Activated CD4-positive, alpha-beta T cell treated with anti-CD3 and anti-CD28 coated beads, Interleukin-2, amount 50 U/mL, for 48 hours (primary cell): ENCODE measurements around the gene MAGI3.

Experiments used
- DNase-seq, 2 experiments: peaks; one replicate each; pipeline ENCODE4 v3.0.0-alpha.2; 2020

MAGI3 gene

DNA sequence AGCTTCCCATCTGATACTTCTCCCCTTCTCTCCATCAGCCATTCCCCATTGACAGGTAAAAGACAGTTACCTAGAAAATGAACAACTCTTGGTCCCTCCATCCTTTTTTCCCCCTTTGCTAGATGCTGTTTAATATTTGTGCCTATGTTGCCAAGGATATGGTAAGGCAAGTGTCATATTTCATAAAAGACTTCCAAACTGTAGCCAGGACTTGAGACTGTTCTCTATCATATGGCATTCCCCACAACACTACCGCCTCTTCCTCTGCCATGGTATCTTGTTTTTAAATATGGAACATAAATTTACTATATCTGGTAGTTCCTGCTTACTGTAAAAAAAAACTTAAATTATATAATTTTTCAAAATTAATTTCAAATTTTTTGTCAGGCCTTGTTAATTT, 271.8 kb downstream of the MAGI3 start:
- DNase-seq, result no peak

DNA sequence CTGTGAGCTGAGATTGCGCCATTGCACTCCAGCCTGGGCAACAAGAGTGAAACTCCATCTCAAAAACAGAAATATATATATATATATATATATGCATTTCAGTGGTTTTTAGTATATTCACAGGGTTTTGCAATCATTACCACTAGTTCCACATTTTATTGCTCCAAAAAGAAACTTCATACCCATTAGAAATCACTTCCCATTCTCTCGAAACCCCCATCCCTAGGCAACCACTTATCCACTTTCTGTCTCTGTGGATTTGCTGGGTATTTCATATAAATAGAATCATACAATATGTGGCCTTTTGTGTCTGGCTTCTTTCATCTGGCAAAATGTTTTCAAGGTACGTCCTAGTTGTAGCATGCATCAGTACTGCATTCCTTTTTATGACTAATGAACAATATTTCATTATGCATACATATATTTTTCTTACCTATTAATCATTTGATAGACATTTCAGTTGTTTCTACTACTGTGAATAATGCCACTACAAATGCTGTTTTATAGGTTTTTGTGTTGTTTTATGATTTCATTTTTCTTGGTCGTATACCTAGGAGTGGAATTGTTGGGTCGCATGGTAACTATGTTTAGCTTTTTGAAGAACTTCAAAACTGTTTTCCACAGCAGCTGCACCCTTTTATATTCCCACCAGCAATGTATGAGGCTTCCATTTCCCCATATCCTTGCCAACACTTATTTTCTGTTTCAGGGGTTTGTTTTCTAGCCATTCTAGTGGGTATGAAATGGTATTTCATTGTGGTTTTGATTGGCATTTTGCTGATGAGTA, 273.0 kb downstream of the MAGI3 start:
- DNase-seq, result no peak

GRCh38 chr1:113665071-113665470, 274.8 kb downstream of the MAGI3 start:
- DNase-seq, result no peak

DNA sequence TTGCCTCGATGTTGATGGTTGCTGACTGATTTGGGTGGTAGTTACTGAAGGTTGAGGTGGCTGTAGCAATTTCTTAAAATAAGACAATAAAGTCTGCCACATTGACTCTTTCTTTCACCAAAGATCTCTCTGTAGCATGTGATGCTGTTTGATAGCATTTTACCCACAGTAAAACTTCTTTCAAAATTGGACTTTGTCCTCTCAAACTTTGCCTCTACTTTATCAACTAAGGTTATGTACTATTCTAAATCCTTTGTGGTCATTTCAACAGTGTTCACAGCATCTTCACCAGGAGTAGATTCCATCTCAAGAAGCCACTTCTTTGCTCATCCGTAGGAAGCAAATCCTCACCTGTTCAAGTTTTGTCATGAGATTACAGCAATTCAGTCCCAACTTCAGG, 275.8 kb downstream of the MAGI3 start:
- no peak for DNase-seq

- DNase-seq, result no peak
These were observed 279.7 kb downstream of the MAGI3 start for GRCh38 chr1:113669988-113670387.

DNA sequence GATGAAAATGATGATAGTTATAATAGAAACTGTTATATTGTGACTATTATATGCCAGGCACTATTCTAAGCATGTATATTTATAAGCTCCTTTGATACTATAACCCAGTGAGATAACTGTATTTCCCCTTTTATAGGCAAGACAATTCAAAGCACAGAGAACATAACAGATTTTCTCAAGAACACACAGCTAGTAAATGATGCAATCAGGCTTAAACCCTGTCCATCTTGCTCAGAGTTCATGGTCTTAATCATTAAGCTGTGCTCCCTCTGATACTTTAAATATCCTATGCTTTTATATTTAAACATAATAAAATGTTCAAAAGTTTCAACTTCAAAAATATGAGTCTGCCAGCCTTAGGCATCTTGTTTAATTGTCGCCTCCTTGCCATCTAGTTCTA, 280.3 kb downstream of the MAGI3 start:
- no peak for DNase-seq

DNA sequence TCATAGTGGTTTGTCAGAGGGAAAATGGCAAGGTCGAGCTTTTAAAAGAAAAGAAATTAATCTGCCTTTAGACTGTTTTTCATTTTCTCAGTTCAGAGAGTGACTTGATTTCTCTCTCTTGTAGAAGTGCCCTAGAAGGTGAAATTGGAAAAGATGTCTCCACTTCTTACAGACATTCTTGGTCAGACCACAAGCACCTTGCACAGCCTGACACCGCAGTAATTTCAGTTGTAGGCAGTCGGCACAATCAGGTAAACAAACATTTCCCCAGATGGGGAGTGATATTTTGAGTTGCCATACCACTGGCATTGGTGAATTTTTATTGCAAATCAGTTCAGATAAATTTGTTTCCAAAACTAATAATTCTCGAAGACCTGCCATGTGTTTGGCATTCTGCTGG, 282.2 kb downstream of the MAGI3 start:
- no peak for DNase-seq

DNA sequence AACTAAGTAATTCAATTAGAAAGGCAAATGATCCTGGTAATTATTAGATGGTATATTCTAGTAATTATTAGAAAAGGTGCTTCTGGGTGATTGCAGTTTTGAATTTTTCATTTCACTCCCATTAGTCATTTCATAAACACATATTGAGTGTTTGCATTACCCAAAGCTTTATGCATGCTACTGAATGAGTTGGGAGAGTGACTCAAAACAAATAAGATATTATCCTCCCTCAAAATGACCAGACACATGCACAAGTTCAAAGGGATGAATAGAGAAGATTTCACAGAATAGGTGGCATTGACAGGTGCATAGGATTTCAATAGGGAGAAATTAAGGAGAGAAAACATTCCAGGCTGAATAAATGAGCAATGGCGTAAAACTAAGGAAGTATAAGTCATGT, 284.3 kb downstream of the MAGI3 start:
- DNase-seq, result no peak

GRCh38 chr1:113675302-113675701, 285.0 kb downstream of the MAGI3 start:
- no peak for DNase-seq

GRCh38 chr1:113676524-113676923, 286.2 kb downstream of the MAGI3 start:
- no peak for DNase-seq

- no peak for DNase-seq
These were observed 287.2 kb downstream of the MAGI3 start for GRCh38 chr1:113677250-113678158.

GRCh38 chr1:113678159-113678469, 287.8 kb downstream of the MAGI3 start:
- no peak for DNase-seq

- no peak for DNase-seq
These were observed 291.5 kb downstream of the MAGI3 start for GRCh38 chr1:113681596-113682337.

GRCh38 chr1:113683384-113684152, 293.3 kb downstream of the MAGI3 start:
- no peak for DNase-seq

DNA sequence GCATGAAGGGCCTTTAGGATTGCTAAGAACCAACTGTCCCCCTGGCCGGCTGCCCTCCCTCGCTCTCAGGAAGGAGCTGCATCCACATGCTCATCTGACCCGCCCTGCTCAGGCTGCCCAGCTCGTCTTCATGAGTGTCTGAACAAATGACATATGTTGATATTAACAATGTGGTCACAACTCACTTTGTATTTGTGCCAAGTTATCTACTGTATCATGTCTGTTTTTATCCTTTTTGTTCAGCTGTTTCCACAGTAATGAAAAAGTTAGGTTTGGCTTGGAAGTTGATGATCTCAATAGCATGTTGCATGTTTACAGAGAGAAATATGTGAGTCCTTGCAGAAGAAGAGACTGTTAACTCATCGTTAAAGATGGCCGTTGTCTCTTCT, 293.8 kb downstream of the MAGI3 start:
- DNase-seq, result no peak

DNA sequence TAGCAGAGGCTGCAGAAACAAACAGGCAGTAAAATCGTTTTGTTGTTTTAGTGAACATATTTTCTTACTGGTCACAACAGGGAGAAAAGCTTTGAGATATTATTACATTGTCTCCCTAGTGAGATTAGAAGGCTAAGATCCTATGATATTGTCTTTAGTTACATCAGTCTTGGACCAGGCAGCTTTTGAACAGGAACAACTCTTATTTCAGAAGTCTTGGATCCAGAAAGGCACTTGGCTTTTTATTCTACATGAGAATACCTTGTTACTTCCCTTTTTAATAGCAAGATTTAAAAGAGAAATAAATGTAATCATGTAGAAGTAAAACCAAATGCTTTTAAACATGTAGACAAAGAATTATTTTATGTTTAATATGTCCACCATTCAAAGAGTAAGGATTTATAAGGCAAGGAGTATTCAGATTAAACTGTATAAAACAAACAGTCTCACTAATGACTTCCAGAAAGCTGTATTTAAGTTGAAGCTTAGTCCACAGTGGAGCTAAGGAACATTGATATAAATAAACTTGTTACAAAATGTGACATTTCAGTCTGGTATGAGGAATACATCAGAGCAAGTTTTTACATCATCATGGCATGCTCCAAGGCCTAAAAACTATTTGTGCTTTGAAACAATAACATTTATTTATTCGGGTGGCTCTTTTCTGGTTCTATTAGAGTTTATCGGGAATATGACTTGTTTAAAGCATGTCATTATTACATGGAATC, 296.7 kb downstream of the MAGI3 start:
- no peak for DNase-seq

DNA sequence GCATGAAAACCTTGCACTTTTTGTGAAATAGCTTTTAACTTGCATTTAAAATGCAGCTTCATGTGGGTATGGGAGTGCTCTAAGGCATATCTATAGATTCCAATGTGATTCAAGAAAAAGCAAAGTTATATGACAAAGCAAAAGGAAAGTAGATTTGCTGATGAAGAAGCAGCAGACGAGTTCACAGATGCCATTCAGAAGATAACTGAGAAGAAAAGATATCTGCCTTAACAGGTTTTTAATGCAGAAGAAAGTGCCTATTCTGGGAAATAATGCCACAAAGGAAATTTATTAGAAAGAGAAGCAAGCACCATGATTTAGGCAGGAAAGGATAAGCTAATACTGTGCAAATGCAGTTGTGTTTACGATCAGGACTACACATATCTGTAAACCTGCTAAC, 300.9 kb downstream of the MAGI3 start:
- no peak for DNase-seq

GRCh38 chr1:113692342-113692741, 302.0 kb downstream of the MAGI3 start:
- no peak for DNase-seq

DNA sequence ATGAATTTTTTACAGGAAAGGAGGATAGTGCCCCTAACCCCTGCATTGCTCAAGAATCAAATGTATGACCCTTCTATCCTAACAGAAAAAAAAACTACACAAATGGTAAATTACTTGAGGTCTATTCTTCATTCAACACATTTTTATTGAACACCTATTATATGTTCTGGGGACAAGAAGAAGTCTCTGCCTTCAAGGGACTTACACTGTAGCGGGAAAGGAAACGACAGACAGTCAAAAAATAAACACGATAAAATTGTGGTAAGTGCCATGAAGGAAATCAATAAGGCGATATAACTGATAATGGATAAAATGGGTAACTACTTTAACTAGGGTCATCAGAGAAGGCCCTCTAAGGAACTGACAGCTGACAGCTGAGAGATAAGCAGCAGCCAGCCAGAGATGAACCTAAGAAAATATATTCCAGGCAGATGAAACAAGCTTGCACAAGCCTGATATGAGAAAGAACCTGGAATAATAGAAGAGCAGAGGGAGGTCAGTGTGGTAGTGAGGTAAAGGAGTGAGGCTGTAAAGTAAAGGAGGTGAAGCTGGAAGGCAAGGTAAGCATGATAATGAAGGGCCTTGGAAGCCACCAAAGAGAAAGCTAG, 302.6 kb downstream of the MAGI3 start:
- DNase-seq, result no peak

DNA sequence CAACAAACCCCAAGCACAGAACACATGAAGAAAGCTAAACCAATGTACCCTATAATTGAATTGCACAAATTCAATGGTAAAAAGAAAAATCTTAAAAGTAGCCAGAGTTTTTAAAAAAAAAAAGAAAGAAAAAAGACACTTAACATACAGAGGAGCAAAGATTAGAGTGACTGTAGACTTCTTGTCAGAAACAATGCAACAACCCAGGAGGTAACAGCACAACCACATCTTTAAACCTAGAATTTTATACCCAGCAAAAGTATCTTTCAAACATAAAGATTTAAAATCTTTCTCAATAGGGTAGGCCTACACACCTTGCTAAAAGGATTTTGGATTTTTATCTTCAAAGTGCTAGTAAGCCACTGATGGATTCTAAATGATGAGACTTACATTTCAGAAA, 304.6 kb downstream of the MAGI3 start:
- no peak for DNase-seq

- DNase-seq, result no peak
These were observed 311.1 kb downstream of the MAGI3 start for GRCh38 chr1:113701429-113701828.
